GM19455 (cell line): Measurements from ENCODE around the gene OR10AG1.

Experiments used
- ATAC-seq: cut with Tn5 transposase; IDR thresholded peaks from one replicate; pipeline ENCODE4 v1.9.1; 2021; ENCODE audit not compliant: unreplicated experiment

The OR10AG1 gene

GRCh38 chr11:55969845-55970244, at the start of gene OR10AG1:
Gene OR10AG1, minus strand, starts transcription at chr11:55969945. Its CDS starts 38 bp downstream, at chr11:55969907.
- ATAC-seq: no peak

- ATAC-seq: no peak
Observed at GRCh38 chr11:56013805-56014204, 44.1 kb upstream of the OR10AG1 start.

- ATAC-seq: no peak
Observed at GRCh38 chr11:56010716-56011115, 41.0 kb upstream of the OR10AG1 start.

- no peak for ATAC-seq
Observed at GRCh38 chr11:55994525-55994924, 24.8 kb upstream of the OR10AG1 start, which contains the start of gene OR5F1. Gene OR5F1, minus strand, starts transcription at chr11:55994625. Its CDS starts 0 bp downstream, at chr11:55994625.

GRCh38 chr11:55970935-55971334, 1.2 kb upstream of the OR10AG1 start:
- no peak for ATAC-seq

GRCh38 chr11:55967914-55968313, 1.8 kb downstream of the OR10AG1 start:
- ATAC-seq: no peak

GRCh38 chr11:55966391-55966790, 3.4 kb downstream of the OR10AG1 start:
- ATAC-seq: no peak

- ATAC-seq: no peak
Observed at GRCh38 chr11:55956521-55956920, 13.2 kb downstream of the OR10AG1 start.

GRCh38 chr11:55949330-55949729, 20.4 kb downstream of the OR10AG1 start:
- no peak for ATAC-seq

- no peak for ATAC-seq
Observed at GRCh38 chr11:55942785-55943392, 26.9 kb downstream of the OR10AG1 start.

- no peak for ATAC-seq
Observed at GRCh38 chr11:55936300-55936699, 33.4 kb downstream of the OR10AG1 start, which contains the start of gene OR5I1. Gene OR5I1, minus strand, starts transcription at chr11:55936400. Its CDS starts 0 bp downstream, at chr11:55936400.

- ATAC-seq: no peak
Observed at GRCh38 chr11:55920537-55920936, 49.2 kb downstream of the OR10AG1 start.
